ENCODE results near the gene EN2.

Gene EN2

GRCh38 chr7:155460926-155461613, 3.1 kb downstream of the EN2 start:
- no peak for DNase-seq (ENCODE audit: extremely low read depth, low read depth)
- TF ChIP-seq CTCF (IDR thresholded peaks at IDR 0.05; ENCODE audit: low read depth, low read length, missing control alignments) = no peak
- no peak overlapping the region for H3K4me3 ChIP-seq (replicated peaks; ENCODE audit: low read depth, low read length)

GRCh38 chr7:155461631-155462030, 3.7 kb downstream of the EN2 start:
- H3K4me3 ChIP-seq (replicated peaks; ENCODE audit: low read depth, low read length) = no peak overlapping the region
- TF ChIP-seq CTCF (IDR thresholded peaks at IDR 0.05; ENCODE audit: low read depth, low read length, missing control alignments) = no peak
- DNase-seq (ENCODE audit: extremely low read depth, low read depth) = no peak

GRCh38 chr7:155462163-155462735, 4.3 kb downstream of the EN2 start:
- no peak for DNase-seq (ENCODE audit: extremely low read depth, low read depth)
- no peak overlapping the region for H3K4me3 ChIP-seq (replicated peaks; ENCODE audit: low read depth, low read length)

GRCh38 chr7:155463114-155463811, 5.3 kb downstream of the EN2 start:
- no peak for DNase-seq (ENCODE audit: extremely low read depth, low read depth)
- H3K4me3 ChIP-seq (replicated peaks; ENCODE audit: low read depth, low read length) = no peak overlapping the region
- no peak for TF ChIP-seq CTCF (IDR thresholded peaks at IDR 0.05; ENCODE audit: low read depth, low read length, missing control alignments)

More at GRCh38 chr7:155462163-155462735, 4.3 kb downstream of the EN2 start:
- TF ChIP-seq CTCF (IDR thresholded peaks at IDR 0.05; ENCODE audit: low read depth, low read length, missing control alignments) = no peak

- no peak for DNase-seq (ENCODE audit: extremely low read depth, low read depth)
- no peak for TF ChIP-seq CTCF (IDR thresholded peaks at IDR 0.05; ENCODE audit: low read depth, low read length, missing control alignments)
- H3K4me3 ChIP-seq (replicated peaks; ENCODE audit: low read depth, low read length) = no peak overlapping the region
Measured at GRCh38 chr7:155464183-155464582, 6.3 kb downstream of the EN2 start.

- H3K4me3 ChIP-seq (replicated peaks; ENCODE audit: low read depth, low read length) = no peak overlapping the region
- TF ChIP-seq CTCF (IDR thresholded peaks at IDR 0.05; ENCODE audit: low read depth, low read length, missing control alignments) = no peak
- DNase-seq (ENCODE audit: extremely low read depth, low read depth) = no peak
Measured at GRCh38 chr7:155464948-155465739, 7.2 kb downstream of the EN2 start.

Measured in HFF-Myc (cell line).